Muscle layer of colon (tissue), 2 donors: ENCODE results near the gene TBC1D22A.

ENCODE experiments used
- H3K27ac ChIP-seq: one replicate; pipeline ENCODE4 v1.7.0; 2013; ENCODE audit warnings: low read depth, mild to moderate bottlenecking, low read length, moderate library complexity
- H3K27me3 ChIP-seq, 2 donors: one replicate each; pipeline ENCODE4 v1.7.0; 2013; ENCODE audit warnings: low read length in 2 of 2, mild to moderate bottlenecking in 2 of 2; ENCODE audit not compliant: insufficient read depth in 2 of 2, control insufficient read depth in 1 of 2
- H3K36me3 ChIP-seq: one replicate; pipeline ENCODE4 v1.7.0; 2013; ENCODE audit warnings: mild to moderate bottlenecking, low read length; ENCODE audit not compliant: insufficient read depth
- H3K4me1 ChIP-seq: one replicate; pipeline ENCODE4 v1.7.0; 2013; ENCODE audit warnings: mild to moderate bottlenecking, low read length; ENCODE audit not compliant: insufficient read depth
- H3K4me3 ChIP-seq, 2 donors: one replicate each; pipeline ENCODE4 v1.7.0; 2013; ENCODE audit warnings: low read length in 2 of 2, low read depth in 1 of 2, mild to moderate bottlenecking in 1 of 2, moderate library complexity in 1 of 2
- H3K9ac ChIP-seq: one replicate; pipeline ENCODE4 v1.7.0; 2013; ENCODE audit warnings: low read length
- H3K9me3 ChIP-seq: one replicate; pipeline ENCODE4 v1.7.0; 2013; ENCODE audit warnings: mild to moderate bottlenecking, low read length
- donor health status: abdominal sarcoma.
- donor health status: Adenocarcinoma of cecum.

The TBC1D22A gene

DNA sequence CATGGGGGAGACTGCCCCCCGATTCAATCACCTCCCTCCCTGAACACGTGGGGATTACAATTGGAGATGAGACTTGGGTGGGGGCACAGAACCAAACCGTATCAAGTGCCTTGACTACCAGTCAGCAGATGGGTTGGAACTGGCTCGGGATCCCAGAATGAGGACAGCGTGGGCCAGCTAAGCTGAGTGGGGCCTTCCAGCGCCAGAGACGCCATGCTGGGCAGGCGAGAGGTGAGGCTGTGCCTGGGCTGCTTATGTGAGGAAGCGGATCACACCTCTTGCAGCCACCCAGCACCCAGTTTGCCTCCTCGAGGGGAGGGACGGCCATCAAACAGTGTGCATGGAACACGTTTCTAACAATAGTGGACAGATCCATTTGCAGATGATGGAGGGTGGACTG is 195.1 kb downstream of the TBC1D22A start:
- H3K36me3 ChIP-seq, result no peaks in the 10 kb centered on the region
- H3K9ac ChIP-seq, result no peak overlapping the region
- H3K4me1 ChIP-seq, result no peaks in the 10 kb centered on the region
- no peak overlapping the region for H3K4me3 ChIP-seq
- H3K27me3 ChIP-seq, result no peaks in the 10 kb centered on the region
- H3K27ac ChIP-seq, result no peak overlapping the region
- H3K9me3 ChIP-seq, result no peaks in the 10 kb centered on the region

DNA sequence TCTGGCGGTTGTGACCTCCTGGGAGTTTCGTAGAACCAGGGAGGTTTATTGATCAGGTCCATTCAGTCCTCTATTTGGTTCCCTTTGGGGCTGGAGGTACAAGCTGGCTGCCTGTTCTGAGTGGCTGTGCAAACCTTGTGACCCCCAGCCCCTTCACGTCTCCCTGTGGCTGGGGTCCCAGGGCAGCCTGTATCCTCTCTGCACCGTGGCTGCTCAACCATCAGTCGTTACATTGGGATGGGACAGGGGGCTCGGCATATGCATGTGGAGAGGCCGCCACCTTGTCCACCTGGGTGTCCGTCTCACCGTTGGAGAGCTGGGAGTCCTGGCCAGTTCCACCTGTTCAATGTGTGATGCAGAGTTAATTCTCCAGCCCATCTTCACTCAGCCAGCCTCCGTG is 195.7 kb downstream of the TBC1D22A start:
- Histone ChIP-seq H3K27ac (no peak overlapping the region), H3K4me3 (no peak overlapping the region), H3K9me3 (no peaks in the 10 kb centered on the region), H3K36me3 (no peaks in the 10 kb centered on the region), H3K9ac (no peak overlapping the region), H3K4me1 (no peaks in the 10 kb centered on the region), H3K27me3 (no peaks in the 10 kb centered on the region)

GRCh38 chr22:46958658-46959057 is 196.2 kb downstream of the TBC1D22A start:
- no peaks in the 10 kb centered on the region for H3K4me1 ChIP-seq
- no peaks in the 10 kb centered on the region for H3K27me3 ChIP-seq
- H3K9me3 ChIP-seq, result no peaks in the 10 kb centered on the region
- no peak overlapping the region for H3K27ac ChIP-seq
- no peak overlapping the region for H3K9ac ChIP-seq
- no peak overlapping the region for H3K4me3 ChIP-seq
- no peaks in the 10 kb centered on the region for H3K36me3 ChIP-seq

- no peak overlapping the region for H3K9ac ChIP-seq
- no peaks in the 10 kb centered on the region for H3K9me3 ChIP-seq
- no peaks in the 10 kb centered on the region for H3K27me3 ChIP-seq
- no peaks in the 10 kb centered on the region for H3K36me3 ChIP-seq
- H3K27ac ChIP-seq, result no peak overlapping the region
- no peak overlapping the region for H3K4me3 ChIP-seq
- no peaks in the 10 kb centered on the region for H3K4me1 ChIP-seq
Observed at GRCh38 chr22:46959369-46959768, 196.9 kb downstream of the TBC1D22A start.

DNA sequence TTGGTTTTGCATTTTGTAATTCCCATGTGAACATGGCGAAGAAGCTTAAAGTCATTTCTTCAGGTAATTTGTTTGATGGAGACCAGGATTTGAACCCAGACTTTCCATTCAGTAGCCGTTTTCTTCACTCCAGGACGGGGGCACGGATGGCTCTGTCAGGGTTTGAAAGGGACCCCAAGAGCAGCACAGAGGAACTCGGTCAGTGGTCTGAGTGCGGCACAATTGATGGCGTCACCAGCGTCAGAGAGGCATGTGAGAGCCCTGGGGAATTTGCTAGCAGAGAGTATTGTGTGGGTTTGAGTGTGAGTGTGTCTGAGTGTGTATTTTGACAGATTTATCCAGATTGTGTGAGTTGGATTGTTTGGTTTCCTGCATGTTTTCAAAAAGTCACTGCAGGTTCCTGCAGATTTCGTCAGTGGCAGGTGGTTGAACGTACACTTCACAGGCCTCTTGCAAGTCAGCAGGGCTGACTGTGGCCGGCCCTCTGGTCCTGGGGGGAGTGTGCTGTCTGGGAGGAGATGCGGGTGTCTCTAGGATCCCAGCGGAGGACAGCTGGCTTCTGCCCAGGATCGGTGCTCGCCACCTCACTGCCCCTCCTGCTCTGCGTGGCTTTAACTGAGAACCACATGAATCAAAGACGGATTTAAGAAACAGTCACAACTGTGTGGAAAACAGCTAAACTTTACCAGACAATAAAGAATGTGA is 199.3 kb downstream of the TBC1D22A start:
- Histone ChIP-seq H3K9ac (no peak overlapping the region), H3K27ac (no peak overlapping the region), H3K9me3 (no peaks in the 10 kb centered on the region), H3K4me3 (no peak overlapping the region), H3K27me3 (no peaks in the 10 kb centered on the region), H3K36me3 (no peaks in the 10 kb centered on the region), H3K4me1 (no peaks in the 10 kb centered on the region)

- Histone ChIP-seq H3K27ac (no peak overlapping the region), H3K27me3 (no peaks in the 10 kb centered on the region), H3K9me3 (no peaks in the 10 kb centered on the region), H3K9ac (no peak overlapping the region), H3K36me3 (no peaks in the 10 kb centered on the region), H3K4me3 (no peak overlapping the region), H3K4me1 (no peaks in the 10 kb centered on the region)
Observed at GRCh38 chr22:46962406-46962805, 200.0 kb downstream of the TBC1D22A start.

DNA sequence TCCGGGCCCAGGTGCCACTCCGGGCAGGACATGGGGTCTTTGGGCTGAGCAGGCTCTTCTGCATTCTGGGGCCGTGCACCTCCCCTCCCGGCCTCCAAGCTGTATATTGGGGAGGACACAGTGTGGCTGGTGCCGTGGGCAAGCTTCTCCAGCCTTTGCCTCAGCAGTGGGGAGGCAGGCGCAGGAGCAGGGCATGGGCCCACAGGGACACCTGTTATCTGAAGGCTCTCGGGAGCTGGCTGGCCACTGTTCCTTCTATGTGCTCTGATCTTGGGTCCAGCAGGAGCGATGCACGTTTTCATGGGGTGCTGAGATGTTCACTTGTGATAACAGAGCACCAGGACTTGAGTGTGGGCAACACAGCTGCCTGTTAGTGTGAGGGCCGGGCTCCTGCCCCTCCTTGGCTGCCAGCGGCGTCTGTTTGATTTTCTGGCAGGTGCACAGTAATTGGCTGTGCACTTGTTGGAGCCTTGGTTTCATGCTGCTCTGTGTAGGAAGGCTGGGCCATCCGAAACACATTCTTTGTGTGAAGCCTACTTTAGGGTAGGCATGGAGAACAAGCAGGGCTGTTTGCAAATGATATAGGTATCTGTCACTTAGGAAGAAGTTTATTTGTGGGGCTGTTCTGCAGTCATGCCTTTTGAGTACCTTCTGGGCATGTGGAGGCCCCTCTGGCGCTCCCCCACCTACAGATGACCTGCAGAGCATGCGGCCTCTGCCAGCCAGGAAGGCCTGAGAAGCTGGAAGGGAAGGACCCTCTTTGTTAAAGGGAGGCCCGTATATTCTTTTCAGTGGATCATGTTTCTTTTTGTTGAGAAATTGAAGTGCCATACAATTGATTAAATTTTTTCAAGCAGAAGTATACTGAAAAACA is 201.5 kb downstream of the TBC1D22A start:
- Histone ChIP-seq H3K27me3 (no peaks in the 10 kb centered on the region), H3K4me3 (no peak overlapping the region), H3K9me3 (no peaks in the 10 kb centered on the region), H3K4me1 (no peaks in the 10 kb centered on the region), H3K9ac (no peak overlapping the region), H3K27ac (no peak overlapping the region), H3K36me3 (no peaks in the 10 kb centered on the region)

DNA sequence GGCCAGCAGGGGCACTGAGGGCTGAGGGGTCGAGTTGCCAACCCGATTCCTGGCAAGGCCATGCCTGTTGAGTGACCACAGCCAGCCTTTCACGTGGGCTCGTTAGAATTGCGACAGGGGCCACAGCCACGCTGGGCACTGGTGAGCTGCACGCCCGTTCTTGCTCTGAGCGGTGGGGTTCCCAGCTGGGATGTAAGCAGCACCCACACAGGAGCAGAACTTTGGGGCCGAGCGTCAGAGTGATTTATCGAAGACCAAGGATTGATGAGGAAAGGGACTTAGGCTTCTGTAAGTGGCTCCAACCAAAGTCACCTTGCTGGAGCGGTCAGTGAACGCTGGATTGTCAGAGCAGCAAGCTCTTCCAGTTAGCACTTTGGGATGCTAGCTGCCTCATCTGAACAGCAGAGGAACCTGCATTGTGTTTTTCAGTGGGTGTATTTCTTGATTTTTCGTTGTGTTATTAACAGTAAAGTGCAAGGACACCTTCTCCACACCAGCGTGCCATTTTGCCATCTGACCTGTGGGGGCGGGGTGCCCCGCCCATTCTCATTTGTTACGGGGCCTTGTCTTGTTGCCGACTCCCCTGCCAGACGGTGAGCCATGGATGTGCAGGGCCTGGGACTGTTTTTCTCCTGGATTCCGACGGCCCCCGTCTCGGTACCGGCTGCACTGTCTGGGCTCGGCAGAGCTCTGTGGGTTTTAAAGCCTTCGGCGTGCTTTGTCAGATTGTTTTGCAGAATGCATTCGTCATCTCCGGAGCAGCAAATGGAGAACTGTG is 202.5 kb downstream of the TBC1D22A start:
- Histone ChIP-seq H3K36me3 (no peaks in the 10 kb centered on the region), H3K27ac (no peak overlapping the region), H3K9ac (no peak overlapping the region), H3K4me1 (no peaks in the 10 kb centered on the region), H3K4me3 (no peak overlapping the region), H3K27me3 (no peaks in the 10 kb centered on the region), H3K9me3 (no peaks in the 10 kb centered on the region)

GRCh38 chr22:46965555-46966494 is 203.4 kb downstream of the TBC1D22A start:
- H3K9me3 ChIP-seq, result no peaks in the 10 kb centered on the region
- H3K4me3 ChIP-seq, result no peak overlapping the region
- no peak overlapping the region for H3K9ac ChIP-seq
- no peaks in the 10 kb centered on the region for H3K36me3 ChIP-seq
- no peak overlapping the region for H3K27ac ChIP-seq
- no peaks in the 10 kb centered on the region for H3K27me3 ChIP-seq
- no peaks in the 10 kb centered on the region for H3K4me1 ChIP-seq

GRCh38 chr22:46966495-46966845 is 204.0 kb downstream of the TBC1D22A start:
- H3K4me3 ChIP-seq, result no peak overlapping the region
- no peaks in the 10 kb centered on the region for H3K4me1 ChIP-seq
- no peak overlapping the region for H3K9ac ChIP-seq
- H3K36me3 ChIP-seq, result no peaks in the 10 kb centered on the region
- no peaks in the 10 kb centered on the region for H3K27me3 ChIP-seq
- no peaks in the 10 kb centered on the region for H3K9me3 ChIP-seq
- H3K27ac ChIP-seq, result no peak overlapping the region

DNA sequence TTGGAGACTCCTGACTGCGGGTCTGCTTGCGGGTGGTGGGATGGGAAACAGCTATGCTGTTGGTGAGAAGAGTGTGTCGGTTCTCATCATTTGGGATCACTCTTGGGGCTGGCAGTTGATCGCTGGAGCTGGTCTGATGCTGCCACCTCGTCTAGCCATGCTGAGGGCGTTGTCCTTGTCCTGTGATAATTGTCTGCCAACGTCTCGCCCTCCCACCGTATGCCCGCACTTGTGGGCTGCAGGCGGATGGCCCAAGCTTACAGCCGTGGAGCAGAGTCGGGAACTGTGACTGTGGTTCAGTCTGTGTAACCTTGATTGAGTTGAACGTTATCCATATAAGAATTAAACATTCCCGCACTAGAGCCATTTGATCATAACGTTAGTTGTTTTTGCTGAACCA is 204.4 kb downstream of the TBC1D22A start:
- Histone ChIP-seq H3K27me3 (no peaks in the 10 kb centered on the region), H3K4me3 (no peak overlapping the region), H3K9ac (no peak overlapping the region), H3K36me3 (no peaks in the 10 kb centered on the region), H3K9me3 (no peaks in the 10 kb centered on the region), H3K27ac (no peak overlapping the region), H3K4me1 (no peaks in the 10 kb centered on the region)
